Measurements from ENCODE around the gene FUT6. TPM values are rescaled to one million over a fixed set of nuclear protein-coding genes. Genes with fewer than 3 reads are reported as not detected.
"Not testable (repeated sequence)": the region's sequence is repeated elsewhere in the genome, so short reads cannot be mapped to it uniquely, and the experiment has no call there.

The FUT6 gene
- total RNA-seq, 1 experiment from 2014 or later, result not detected

- DNase-seq (ENCODE audit: low read depth in 1 of 2, low spot score in 2 of 2), result no peak
- Histone ChIP-seq H3K4me1 (replicated peaks) (peaks cover 10% of the 10 kb centered on the region; the same call in 1 of the 2 replicates), H3K27me3 (replicated peaks) (no peaks in the 10 kb centered on the region), H3K4me3 (no peak overlapping the region), H3K27ac (no peak overlapping the region), H3K36me3 (no peaks in the 10 kb centered on the region), H3K9me3 (replicated peaks) (no peaks in the 10 kb centered on the region)
Observed at GRCh38 chr19:5867201-5868136, 28.0 kb upstream of the FUT6 start.

- Histone ChIP-seq H3K9me3 (replicated peaks) (no peaks in the 10 kb centered on the region), H3K27me3 (replicated peaks) (no peaks in the 10 kb centered on the region), H3K27ac (no peak overlapping the region), H3K4me3 (no peak overlapping the region), H3K36me3 (no peaks in the 10 kb centered on the region), H3K4me1 (replicated peaks) (peaks cover 6% of the 10 kb centered on the region; the same call in 1 of the 2 replicates)
- no peak for DNase-seq (ENCODE audit: low read depth in 1 of 2, low spot score in 2 of 2)
Observed at GRCh38 chr19:5865772-5866171, 26.3 kb upstream of the FUT6 start.

DNA sequence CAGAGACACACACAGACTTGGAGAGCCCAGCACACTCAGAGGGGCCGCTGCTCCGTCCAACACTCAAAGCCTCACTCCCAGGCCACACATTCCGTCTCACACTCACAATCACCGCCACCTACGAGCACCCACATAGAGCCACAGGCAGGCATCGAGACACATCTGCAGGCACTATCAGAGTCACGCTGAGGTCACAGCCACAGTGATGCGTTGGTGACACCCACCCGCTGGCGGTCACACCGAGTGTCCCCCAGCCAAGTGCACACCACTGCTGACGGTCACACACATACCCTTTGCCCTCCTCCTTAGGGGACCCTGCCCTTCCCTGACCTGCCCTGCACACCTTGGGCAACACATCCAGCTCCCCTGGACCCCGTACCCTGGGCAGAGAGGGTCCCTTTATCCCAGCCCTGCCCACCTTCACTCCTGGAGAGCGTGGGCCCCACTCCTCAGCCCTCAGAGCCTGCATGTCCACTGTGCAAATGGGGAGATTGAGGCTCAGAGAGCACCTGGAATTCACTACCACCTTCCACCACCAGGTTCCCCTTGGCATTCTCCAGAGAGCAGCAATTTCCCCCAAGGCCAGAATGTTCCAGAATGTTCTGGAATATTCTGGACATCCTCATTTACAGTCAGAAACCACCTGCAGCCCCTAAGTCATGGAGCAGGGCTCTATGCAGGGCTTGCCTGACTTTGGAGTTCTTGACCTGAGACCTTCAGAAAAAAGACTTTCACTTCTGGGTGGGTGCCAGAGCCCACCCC, 25.4 kb upstream of the FUT6 start:
- Histone ChIP-seq H3K36me3 (no peaks in the 10 kb centered on the region), H3K27me3 (replicated peaks) (no peaks in the 10 kb centered on the region), H3K4me3 (no peak overlapping the region), H3K9me3 (replicated peaks) (no peaks in the 10 kb centered on the region), H3K4me1 (replicated peaks) (no peaks in the 10 kb centered on the region), H3K27ac (no peak overlapping the region)
- no peak for DNase-seq (ENCODE audit: low read depth in 1 of 2, low spot score in 2 of 2)

- Histone ChIP-seq H3K9me3 (replicated peaks) (no peaks in the 10 kb centered on the region), H3K4me1 (replicated peaks) (no peaks in the 10 kb centered on the region), H3K27ac (no peak overlapping the region), H3K36me3 (no peaks in the 10 kb centered on the region), H3K4me3 (no peak overlapping the region), H3K27me3 (replicated peaks) (no peaks in the 10 kb centered on the region)
- no peak for DNase-seq (ENCODE audit: low read depth in 1 of 2, low spot score in 2 of 2)
Observed at GRCh38 chr19:5864013-5864720, 24.7 kb upstream of the FUT6 start.

DNA sequence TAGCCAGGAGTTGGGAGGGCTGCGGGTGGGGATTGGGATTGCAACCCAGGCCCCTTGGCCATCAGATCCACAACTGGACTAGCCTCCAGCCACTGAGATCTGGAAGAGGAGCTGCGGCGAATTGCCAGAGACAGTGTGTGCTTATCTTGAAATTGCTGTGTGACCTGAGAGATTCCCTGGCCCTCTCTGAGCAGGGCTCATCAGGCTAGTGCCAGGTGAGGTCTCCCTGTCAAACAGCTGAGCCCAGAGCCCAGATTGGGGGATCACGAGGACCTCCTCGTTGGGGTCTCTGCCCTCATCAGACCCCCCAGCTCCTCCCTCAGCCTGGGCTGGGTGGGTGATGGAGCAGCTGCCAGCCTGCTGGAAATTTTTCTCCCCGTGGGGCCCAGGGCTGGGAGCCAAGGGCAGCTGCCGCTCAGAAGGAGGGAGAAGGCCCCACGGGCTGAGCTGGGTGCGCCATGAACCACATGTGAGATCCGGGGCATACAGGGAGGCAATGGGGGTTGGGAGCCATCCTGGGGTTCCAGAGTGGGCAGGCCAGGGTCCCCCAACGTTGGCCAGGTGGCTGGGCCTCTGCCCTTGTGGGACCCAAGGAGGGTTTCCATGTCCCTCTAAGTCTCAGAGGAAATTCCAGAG, 23.6 kb upstream of the FUT6 start:
- Histone ChIP-seq H3K9me3 (replicated peaks) (no peaks in the 10 kb centered on the region), H3K4me3 (no peak overlapping the region), H3K27ac (no peak overlapping the region), H3K4me1 (replicated peaks) (no peaks in the 10 kb centered on the region), H3K27me3 (replicated peaks) (no peaks in the 10 kb centered on the region), H3K36me3 (no peaks in the 10 kb centered on the region)
- DNase-seq (ENCODE audit: low read depth in 1 of 2, low spot score in 2 of 2), result no peak

GRCh38 chr19:5857203-5858081, 17.9 kb upstream of the FUT6 start:
- Histone ChIP-seq H3K36me3 (no peaks in the 10 kb centered on the region), H3K9me3 (replicated peaks) (no peaks in the 10 kb centered on the region), H3K4me3 (no peak overlapping the region), H3K27me3 (replicated peaks) (no peaks in the 10 kb centered on the region), H3K27ac (no peak overlapping the region), H3K4me1 (replicated peaks) (no peaks in the 10 kb centered on the region)
- DNase-seq (ENCODE audit: low read depth in 1 of 2, low spot score in 2 of 2), result no peak

DNA sequence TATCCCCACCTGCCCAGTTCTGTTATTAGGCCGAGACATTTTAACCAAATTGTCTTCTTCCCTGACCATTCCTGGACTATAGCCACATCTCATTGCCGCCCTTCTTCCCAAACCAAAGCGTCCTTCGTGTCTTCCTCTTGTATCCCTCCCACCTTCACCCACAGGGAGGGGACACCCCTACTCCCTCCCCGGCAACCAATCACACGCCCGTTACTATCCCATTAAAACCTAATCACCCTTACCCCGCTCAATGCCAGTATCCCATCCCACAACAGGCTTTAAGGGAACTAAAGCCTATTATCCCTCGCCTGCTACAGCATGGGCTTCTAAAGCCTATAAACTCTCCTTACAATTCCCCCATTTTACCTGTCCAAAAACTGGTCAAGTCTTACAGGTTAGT, 15.6 kb upstream of the FUT6 start:
- H3K4me3 ChIP-seq; H3K9me3 ChIP-seq (replicated peaks); H3K27ac ChIP-seq; H3K27me3 ChIP-seq (replicated peaks); H3K36me3 ChIP-seq; DNase-seq (ENCODE audit: low read depth in 1 of 2, low spot score in 2 of 2); H3K4me1 ChIP-seq (replicated peaks): not testable (repeated sequence)

DNA sequence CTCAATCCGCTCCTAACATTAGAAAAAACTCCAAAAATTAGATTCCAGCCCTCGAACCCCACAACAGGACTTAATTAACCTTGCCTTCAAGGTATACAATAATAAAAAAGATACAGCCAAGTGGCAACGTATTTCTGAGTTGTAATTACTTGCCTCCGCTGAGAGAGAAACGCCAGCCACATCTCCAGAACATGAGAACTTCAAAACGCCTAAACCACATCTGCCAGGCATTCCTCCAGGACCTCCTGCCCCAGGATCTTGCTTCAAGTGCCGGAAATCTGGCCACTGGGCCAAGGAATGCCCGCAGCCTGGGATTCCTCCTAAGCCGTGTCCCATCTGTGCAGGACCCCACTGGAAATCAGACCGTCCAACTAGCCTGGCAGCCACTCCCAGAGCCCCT, 14.6 kb upstream of the FUT6 start:
- not testable (repeated sequence) for H3K4me3 ChIP-seq; H3K27ac ChIP-seq; H3K36me3 ChIP-seq; H3K4me1 ChIP-seq (replicated peaks); DNase-seq (ENCODE audit: low read depth in 1 of 2, low spot score in 2 of 2); H3K27me3 ChIP-seq (replicated peaks); H3K9me3 ChIP-seq (replicated peaks)

- no peak within 1 kb of the TSS for H3K4me3 ChIP-seq
- H3K4me1 ChIP-seq (replicated peaks), result no peaks in the 10 kb centered on the region
- DNase-seq (ENCODE audit: low read depth in 1 of 2, low spot score in 2 of 2), result no peak
- no peaks in the 10 kb centered on the region for H3K27me3 ChIP-seq (replicated peaks)
- no peaks in the 10 kb centered on the region for H3K9me3 ChIP-seq (replicated peaks)
- no peak within 1 kb of the TSS for H3K27ac ChIP-seq
- no peaks in the 10 kb centered on the region for H3K36me3 ChIP-seq
Observed at GRCh38 chr19:5851302-5851701, 11.8 kb upstream of the FUT6 start, which contains the start of gene FUT3. Gene FUT3, minus strand, starts transcription at chr19:5851449.

- H3K9me3 ChIP-seq (replicated peaks), result no peaks in the 10 kb centered on the region
- no peaks in the 10 kb centered on the region for H3K36me3 ChIP-seq
Observed at GRCh38 chr19:5850743-5851293, 11.3 kb upstream of the FUT6 start.

DNA sequence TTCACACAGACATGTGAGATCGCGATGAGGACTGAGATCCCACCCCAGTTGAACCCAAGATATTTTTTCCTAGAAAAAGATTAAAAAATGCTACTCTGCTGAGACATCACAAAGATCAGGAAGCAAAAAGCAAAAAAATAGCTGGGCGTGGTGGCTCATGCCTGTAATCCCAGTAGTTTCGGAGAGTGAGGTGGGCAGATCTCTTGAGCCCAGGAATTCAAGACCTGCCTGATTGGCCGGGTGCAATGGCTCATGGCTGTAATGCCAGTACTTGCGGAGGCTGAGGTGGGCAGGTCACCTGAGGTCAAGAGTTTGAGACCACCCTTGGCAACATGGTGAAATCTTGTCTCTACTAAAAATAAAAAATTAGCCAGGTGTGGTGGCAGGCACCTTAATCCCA, 10.7 kb upstream of the FUT6 start:
- no peaks in the 10 kb centered on the region for H3K4me1 ChIP-seq (replicated peaks)
- no peaks in the 10 kb centered on the region for H3K36me3 ChIP-seq
- no peak overlapping the region for H3K4me3 ChIP-seq
- no peak for DNase-seq (ENCODE audit: low read depth in 1 of 2, low spot score in 2 of 2)
- H3K27ac ChIP-seq, result no peak overlapping the region
- no peaks in the 10 kb centered on the region for H3K27me3 ChIP-seq (replicated peaks)
- no peaks in the 10 kb centered on the region for H3K9me3 ChIP-seq (replicated peaks)

More at GRCh38 chr19:5850743-5851293, 11.3 kb upstream of the FUT6 start:
- peak in 1 of 2 experiments; percentile 26 for DNase-seq (ENCODE audit: low read depth in 1 of 2, low spot score in 2 of 2)
- Histone ChIP-seq H3K27me3 (replicated peaks) (no peaks in the 10 kb centered on the region), H3K4me3 (no peak overlapping the region), H3K4me1 (replicated peaks) (no peaks in the 10 kb centered on the region), H3K27ac (no peak overlapping the region)

- H3K4me1 ChIP-seq (replicated peaks); H3K27ac ChIP-seq; DNase-seq (ENCODE audit: low read depth in 1 of 2, low spot score in 2 of 2); H3K27me3 ChIP-seq (replicated peaks); H3K36me3 ChIP-seq; H3K4me3 ChIP-seq; H3K9me3 ChIP-seq (replicated peaks): not testable (repeated sequence)
Observed at GRCh38 chr19:5848621-5849020, 9.1 kb upstream of the FUT6 start.
